Neural progenitor cell (in vitro differentiated cells): ENCODE measurements around the gene CAMK1D. TPM values are rescaled to one million over a fixed set of nuclear protein-coding genes. Genes with fewer than 3 reads are reported as not detected.

ENCODE experiments used
- DNase-seq: peaks from one replicate; pipeline ENCODE4 v3.0.0-alpha.2; 2016; ENCODE audit warnings: low spot score
- H2AFZ ChIP-seq: fragments of 200-600 bp; sonication (generic); replicated peaks from 2 replicates; pipeline ENCODE4 v1.6.1; 2016; ENCODE audit warnings: antibody characterized with exemption
- H3F3A ChIP-seq: fragments of 200-600 bp; sonication (generic); 2 replicates; pipeline ENCODE4 v1.6.1; 2016; ENCODE audit warnings: antibody characterized with exemption, low read depth
- H3K27ac ChIP-seq: fragments of 200-600 bp; sonication (generic); 2 replicates; pipeline ENCODE4 v1.5.1; 2016; ENCODE audit warnings: mild to moderate bottlenecking
- H3K27me3 ChIP-seq: fragments of 200-600 bp; sonication (generic); 2 replicates; pipeline ENCODE4 v1.6.1; 2016; ENCODE audit warnings: mild to moderate bottlenecking, moderate library complexity
- H3K36me3 ChIP-seq: fragments of 200-600 bp; sonication (generic); 2 replicates; pipeline ENCODE4 v1.5.1; 2016
- H3K4me1 ChIP-seq: fragments of 200-600 bp; sonication (generic); 2 replicates; pipeline ENCODE4 v1.6.1; 2016; ENCODE audit warnings: mixed run types
- H3K4me2 ChIP-seq: fragments of 200-600 bp; sonication (generic); 2 replicates; pipeline ENCODE4 v1.6.1; 2016
- H3K4me3 ChIP-seq: fragments of 200-600 bp; sonication (generic); 2 replicates; pipeline ENCODE4 v1.5.1; 2016
- H3K79me2 ChIP-seq: fragments of 200-600 bp; sonication (generic); 2 replicates; pipeline ENCODE4 v1.6.1; 2016; ENCODE audit warnings: low read depth
- H3K9ac ChIP-seq: fragments of 200-600 bp; sonication (generic); 2 replicates; pipeline ENCODE4 v1.6.1; 2016
- H3K9me3 ChIP-seq: fragments of 200-600 bp; sonication (generic); 2 replicates; pipeline ENCODE4 v1.5.1; 2016; ENCODE audit warnings: low read depth
- H4K20me1 ChIP-seq: fragments of 200-600 bp; sonication (generic); 2 replicates; pipeline ENCODE4 v1.6.1; 2016; ENCODE audit warnings: low read depth
- H3K27ac Mint-ChIP-seq: 3 replicates; pipeline ENCODE4 v1.8.0; 2021; ENCODE audit warnings: mixed read lengths
- H3K27me3 Mint-ChIP-seq: 2 replicates; pipeline ENCODE4 v1.8.0; 2022; ENCODE audit warnings: low read depth, mild to moderate bottlenecking, inconsistent platforms, moderate library complexity, mixed read lengths; ENCODE audit not compliant: insufficient read depth
- H3K36me3 Mint-ChIP-seq: 3 replicates; pipeline ENCODE4 v1.8.0; 2021; ENCODE audit warnings: mixed read lengths
- H3K4me1 Mint-ChIP-seq: 3 replicates; pipeline ENCODE4 v1.8.0; 2021; ENCODE audit warnings: mixed read lengths
- H3K4me3 Mint-ChIP-seq: 3 replicates; pipeline ENCODE4 v1.8.0; 2021; ENCODE audit warnings: mild to moderate bottlenecking, moderate library complexity, mixed read lengths
- H3K9me3 Mint-ChIP-seq: 3 replicates; pipeline ENCODE4 v1.8.0; 2020; ENCODE audit warnings: mixed read lengths
- CTCF ChIP-seq: fragments of 200-600 bp; sonication (generic); IDR thresholded peaks from 2 replicates; pipeline ENCODE4 v1.5.1; 2017; ENCODE audit warnings: antibody characterized with exemption, mild to moderate bottlenecking
- EZH2 ChIP-seq: fragments of 200-600 bp; sonication (generic); IDR thresholded peaks from 2 replicates; pipeline ENCODE4 v1.6.1; 2017; ENCODE audit warnings: antibody characterized with exemption, mild to moderate bottlenecking, moderate library complexity
- EZH2phosphoT487 ChIP-seq: fragments of 200-600 bp; sonication (generic); IDR thresholded peaks from 2 replicates; pipeline ENCODE4 v1.6.1; 2017; ENCODE audit warnings: antibody characterized with exemption
- total RNA-seq: library from RNA; depleted of rRNA; stranded (reverse); fragments of >200 nt; gene quantifications from 2 replicates; pipeline ENCODE4 v1.2.3, GENCODE V29; 2015; ENCODE audit warnings: low replicate concordance

CAMK1D gene
- total RNA-seq, 1 donor from 2014 or later: 7.6 TPM

- TF ChIP-seq EZH2phosphoT487: no peak
- TF ChIP-seq EZH2: no peak
- no peak for TF ChIP-seq CTCF
- DNase-seq: no peak
- Histone ChIP-seq H3K27ac (no peak overlapping the region), H3K9ac (no peak overlapping the region), H3K4me1 (no peaks in the 10 kb centered on the region), H3F3A (no peaks in the 10 kb centered on the region), H3K4me3 (no peak overlapping the region), H3K4me2 (no peak overlapping the region), H3K79me2 (no peaks in the 10 kb centered on the region), H4K20me1 (no peaks in the 10 kb centered on the region), H2AFZ (no peak overlapping the region), H3K9me3 (peaks cover 4% of the 10 kb centered on the region), H3K27me3 (no peaks in the 10 kb centered on the region), H3K36me3 (no peaks in the 10 kb centered on the region)
- Mint-ChIP-seq H3K9me3 (peaks cover 26% of the 10 kb centered on the region), H3K27me3 (no peaks in the 10 kb centered on the region), H3K36me3 (no peaks in the 10 kb centered on the region), H3K4me3 (no peak overlapping the region), H3K4me1 (no peaks in the 10 kb centered on the region), H3K27ac (no peak overlapping the region)
Observed at GRCh38 chr10:12521423-12521822, 172.1 kb downstream of the CAMK1D start.

GRCh38 chr10:12526311-12526710 lies 177.0 kb downstream of the CAMK1D start:
- H3K9ac ChIP-seq: no peak overlapping the region
- Mint-ChIP-seq H3K9me3 (peaks cover 24% of the 10 kb centered on the region), H3K36me3 (no peaks in the 10 kb centered on the region), H3K4me3 (no peak overlapping the region), H3K4me1 (no peaks in the 10 kb centered on the region), H3K27ac (no peak overlapping the region), H3K27me3 (no peaks in the 10 kb centered on the region)
- no peak overlapping the region for H3K27ac ChIP-seq
- no peaks in the 10 kb centered on the region for H3F3A ChIP-seq
- TF ChIP-seq EZH2phosphoT487: no peak
- TF ChIP-seq EZH2: no peak
- TF ChIP-seq CTCF: no peak
- no peak overlapping the region for H3K4me3 ChIP-seq
- no peaks in the 10 kb centered on the region for H4K20me1 ChIP-seq
- no peaks in the 10 kb centered on the region for H3K36me3 ChIP-seq
- DNase-seq: no peak
- no peak overlapping the region for H2AFZ ChIP-seq
- H3K9me3 ChIP-seq: peaks cover 4% of the 10 kb centered on the region
- no peaks in the 10 kb centered on the region for H3K4me1 ChIP-seq
- H3K79me2 ChIP-seq: no peaks in the 10 kb centered on the region
- H3K27me3 ChIP-seq: no peaks in the 10 kb centered on the region
- no peak overlapping the region for H3K4me2 ChIP-seq

GRCh38 chr10:12529976-12530375 lies 180.6 kb downstream of the CAMK1D start:
- H3K4me2 ChIP-seq: no peak overlapping the region
- no peak for DNase-seq
- TF ChIP-seq CTCF (no peak), EZH2phosphoT487 (no peak), EZH2 (no peak)
- no peaks in the 10 kb centered on the region for H3K4me1 Mint-ChIP-seq
- H3K27me3 ChIP-seq: no peaks in the 10 kb centered on the region
- no peaks in the 10 kb centered on the region for H3K79me2 ChIP-seq
- H3K36me3 ChIP-seq: no peaks in the 10 kb centered on the region
- H3K27ac Mint-ChIP-seq: no peak overlapping the region
- H3K27ac ChIP-seq: no peak overlapping the region
- H3K4me1 ChIP-seq: no peaks in the 10 kb centered on the region
- peaks cover 9% of the 10 kb centered on the region for H3K9me3 Mint-ChIP-seq
- H3K9ac ChIP-seq: no peak overlapping the region
- no peak overlapping the region for H2AFZ ChIP-seq
- H3K9me3 ChIP-seq: no peaks in the 10 kb centered on the region
- H3K27me3 Mint-ChIP-seq: no peaks in the 10 kb centered on the region
- no peak overlapping the region for H3K4me3 ChIP-seq
- no peak overlapping the region for H3K4me3 Mint-ChIP-seq
- no peaks in the 10 kb centered on the region for H3F3A ChIP-seq
- H4K20me1 ChIP-seq: no peaks in the 10 kb centered on the region
- H3K36me3 Mint-ChIP-seq: no peaks in the 10 kb centered on the region
